NCI-H524 (cell line): ENCODE results near the gene TMSB10.
"Not testable (repeated sequence)": the region's sequence is repeated elsewhere in the genome, so short reads cannot be mapped to it uniquely, and the experiment has no call there.

Experiments used
- DNase-seq, 2 experiments: peaks; one replicate each; lab custom pipeline; 2025; lab: John Stamatoyannopoulos, UW

The TMSB10 gene

GRCh38 chr2:84905181-84906107 lies at the start of gene TMSB10:
Gene TMSB10, plus strand, starts transcription at chr2:84905656.
- DNase-seq = peak; percentile 47 to 79

GRCh38 chr2:84855731-84856130 lies 49.7 kb upstream of the TMSB10 start:
- DNase-seq = no peak

GRCh38 chr2:84856787-84857186 lies 48.7 kb upstream of the TMSB10 start:
- DNase-seq = no peak

GRCh38 chr2:84857566-84857965 lies 47.9 kb upstream of the TMSB10 start:
- no peak for DNase-seq

- peak in 1 of 2 experiments; percentile 18 for DNase-seq
Measured at GRCh38 chr2:84858123-84858522, 47.3 kb upstream of the TMSB10 start.

- no peak for DNase-seq
Measured at GRCh38 chr2:84858937-84859336, 46.5 kb upstream of the TMSB10 start.

- DNase-seq = no peak
Measured at GRCh38 chr2:84861539-84861938, 43.9 kb upstream of the TMSB10 start.

- no peak for DNase-seq
Measured at GRCh38 chr2:84862006-84862405, 43.5 kb upstream of the TMSB10 start.

- peak in 1 of 2 experiments; percentile 15 for DNase-seq
Measured at GRCh38 chr2:84865181-84865783, 40.2 kb upstream of the TMSB10 start.

GRCh38 chr2:84866122-84866521 lies 39.3 kb upstream of the TMSB10 start:
- no peak for DNase-seq

- DNase-seq = not testable (repeated sequence)
Measured at GRCh38 chr2:84868327-84868726, 37.1 kb upstream of the TMSB10 start.

- DNase-seq = peak in 1 of 2 experiments; percentile 60
Measured at GRCh38 chr2:84870306-84870705, 35.1 kb upstream of the TMSB10 start.

- DNase-seq = not testable (repeated sequence)
Measured at GRCh38 chr2:84872691-84873090, 32.8 kb upstream of the TMSB10 start.

- DNase-seq = no peak
Measured at GRCh38 chr2:84873350-84873749, 32.1 kb upstream of the TMSB10 start.

GRCh38 chr2:84874381-84875212 lies 30.9 kb upstream of the TMSB10 start:
- DNase-seq = no peak

- DNase-seq = no peak
Measured at GRCh38 chr2:84875213-84875560, 30.3 kb upstream of the TMSB10 start.

- not testable (repeated sequence) for DNase-seq
Measured at GRCh38 chr2:84875619-84876018, 29.8 kb upstream of the TMSB10 start.

GRCh38 chr2:84876369-84876768 lies 29.1 kb upstream of the TMSB10 start:
- no peak for DNase-seq

GRCh38 chr2:84878459-84878858 lies 27.0 kb upstream of the TMSB10 start:
- no peak for DNase-seq

- no peak for DNase-seq
Measured at GRCh38 chr2:84878896-84879583, 26.4 kb upstream of the TMSB10 start.

- DNase-seq = peak in 1 of 2 experiments; percentile 32
Measured at GRCh38 chr2:84879584-84880394, 25.7 kb upstream of the TMSB10 start.
